Endothelial cell of umbilical vein (primary cell): ENCODE results near the gene ATP1A3. TPM values are rescaled to one million over a fixed set of nuclear protein-coding genes. Genes with fewer than 3 reads are reported as not detected.

ENCODE experiments used
- BruUV-seq: library from RNA; stranded (reverse); fragments of 400-500 nt; replicated peaks from 2 replicates; lab custom pipeline; 2021; lab: Mats Ljungman, UMichigan
- CTCF ChIA-PET: fragments of 300-600, 350-600 bp; sonication (Branson Sonifier 250); formaldehyde crosslinking; loops from one replicate; lab custom pipeline; 2021; ENCODE audit warnings: antibody characterized with exemption, inconsistent platforms; lab: Charles Lee
- POLR2A ChIA-PET: fragments of 300-600, 350-600 bp; sonication (Branson Sonifier 250); formaldehyde crosslinking; loops from one replicate; lab custom pipeline; 2021; ENCODE audit warnings: antibody characterized with exemption, inconsistent platforms; lab: Charles Lee
- DNase-seq: peaks from one replicate; pipeline ENCODE4 v3.0.0-alpha.2; 2011; ENCODE audit warnings: low read depth, low spot score
- FAIRE-seq: peaks from 2 replicates; lab custom pipeline; 2011; peaks lifted over from hg19 to GRCh38; lab: Jason Lieb, UNC
- H2AFZ ChIP-seq: 2 replicates; pipeline ENCODE4 v1.6.0; 2012; ENCODE audit warnings: low read depth, low read length, control low read depth, inconsistent platforms
- H3K27ac ChIP-seq: 2 replicates; pipeline ENCODE4 v1.5.1; 2011; ENCODE audit warnings: low read depth, mild to moderate bottlenecking, control low read depth, low read length, moderate library complexity; ENCODE audit not compliant: insufficient read depth
- H3K27me3 ChIP-seq, 2 experiments: 2 replicates each; pipeline versions ENCODE4 v1.6.0 to v1.6.1; 2011; ENCODE audit warnings: low read length in 2 of 2, mixed read lengths in 1 of 2; ENCODE audit not compliant: control insufficient read depth in 2 of 2, insufficient read depth in 2 of 2
- H3K36me3 ChIP-seq, 2 experiments: 2 replicates in 1 of 2; 3 replicates in 1 of 2; pipeline ENCODE4 v1.5.1; 2011; ENCODE audit warnings: low read length in 2 of 2, mild to moderate bottlenecking in 1 of 2, moderate library complexity in 1 of 2; ENCODE audit not compliant: control insufficient read depth in 2 of 2, insufficient read depth in 2 of 2; ENCODE audit errors: extremely low read depth in 1 of 2
- H3K4me1 ChIP-seq: 3 replicates; pipeline ENCODE4 v1.5.1; 2011; ENCODE audit warnings: mild to moderate bottlenecking, low read length; ENCODE audit not compliant: control insufficient read depth, insufficient read depth; ENCODE audit errors: extremely low read depth
- H3K4me2 ChIP-seq: 2 replicates; pipeline ENCODE4 v1.6.1; 2011; ENCODE audit warnings: low read length, control low read depth, mixed read lengths; ENCODE audit not compliant: insufficient read depth
- H3K4me3 ChIP-seq, 3 experiments: fragments of 200-600 bp in 1 of 3; sonication (generic), shearing (Covaris generic) in 1 of 3; replicated peaks in 1 of 3; 2 replicates each; pipeline ENCODE4 v1.5.1; 2011 to 2016; ENCODE audit warnings: control low read depth in 3 of 3, low read length in 3 of 3, mild to moderate bottlenecking in 2 of 3, inconsistent platforms in 1 of 3, low read depth in 1 of 3, moderate library complexity in 1 of 3; ENCODE audit not compliant: insufficient read depth in 1 of 3
- H3K79me2 ChIP-seq: 2 replicates; pipeline ENCODE4 v1.6.0; 2012; ENCODE audit warnings: low read length, inconsistent platforms; ENCODE audit not compliant: control insufficient read depth, insufficient read depth
- H3K9ac ChIP-seq: replicated peaks from 2 replicates; pipeline ENCODE3; 2011; ENCODE audit warnings: low read length, control low read depth; ENCODE audit not compliant: insufficient read depth; ENCODE audit errors: extremely low read depth
- H3K9me1 ChIP-seq: replicated peaks from 3 replicates; pipeline ENCODE4 v1.6.0; 2011; ENCODE audit warnings: mild to moderate bottlenecking, low read length; ENCODE audit not compliant: control insufficient read depth, insufficient read depth; ENCODE audit errors: extremely low read depth
- H3K9me3 ChIP-seq: replicated peaks from 2 replicates; pipeline ENCODE4 v1.5.1; 2012; ENCODE audit warnings: low read length, inconsistent platforms; ENCODE audit not compliant: control insufficient read depth, insufficient read depth
- H4K20me1 ChIP-seq: replicated peaks from 2 replicates; pipeline ENCODE3; 2011; ENCODE audit warnings: mild to moderate bottlenecking, low read length; ENCODE audit not compliant: control insufficient read depth, insufficient read depth; ENCODE audit errors: extremely low read depth
- CTCF ChIP-seq, 2 donors: IDR thresholded peaks; 1 replicate in 1 of 2; 2 replicates in 1 of 2; pipeline ENCODE4 v1.5.1; 2011; ENCODE audit warnings: low read length in 2 of 2, mild to moderate bottlenecking in 2 of 2, moderate library complexity in 2 of 2, control low read depth in 1 of 2, inconsistent platforms in 1 of 2, low read depth in 1 of 2; ENCODE audit not compliant: insufficient read depth in 1 of 2; ENCODE audit errors: extremely low read depth in 1 of 2
- EZH2 ChIP-seq: IDR thresholded peaks from 2 replicates; pipeline ENCODE4 v1.6.1; 2012; ENCODE audit warnings: borderline replicate concordance, low read depth, mild to moderate bottlenecking, moderate library complexity, low read length, inconsistent platforms; ENCODE audit not compliant: severe bottlenecking
- GATA2 ChIP-seq: IDR thresholded peaks from 2 replicates; pipeline ENCODE4 v1.7.0; 2011; ENCODE audit warnings: low read depth, mild to moderate bottlenecking, moderate library complexity, mixed read lengths, low read length; ENCODE audit not compliant: insufficient read length, insufficient read depth
- JUN ChIP-seq: IDR thresholded peaks from 2 replicates; pipeline ENCODE4 v1.6.1; 2011; ENCODE audit warnings: borderline replicate concordance, low read depth; ENCODE audit not compliant: insufficient read length, insufficient read depth
- POLR2A ChIP-seq: IDR thresholded peaks from 2 replicates; pipeline ENCODE4 v1.6.1; 2012; ENCODE audit warnings: low read depth, mild to moderate bottlenecking, control low read depth, low read length
- POLR2AphosphoS5 ChIP-seq: IDR thresholded peaks from 2 replicates; pipeline ENCODE4 v1.6.1; 2012; ENCODE audit warnings: low read depth, mild to moderate bottlenecking, control low read depth, low read length, moderate library complexity; ENCODE audit not compliant: insufficient read depth
- dilution Hi-C: fragments of 300-500 bp; cut with MboI; formaldehyde crosslinking; loops from one replicate; pipeline ENCODE4 v1.15.0; 2019; ENCODE audit warnings: low sequenced_read_pairs; ENCODE audit not compliant: extremely low pct_ligation_motif_present
- intact Hi-C: fragments of 100-400 bp; cut with micrococcal nuclease; formaldehyde crosslinking; loops from one replicate; pipeline ENCODE4 v1.10.0; 2022
- polyA plus RNA-seq, 4 experiments: library from polyadenylated mRNA; depleted of rRNA in 3 of 4; stranded (reverse) in 3 of 4; unstranded in 1 of 4; fragments of >200 nt; gene quantifications; 2 replicates each; pipeline versions ENCODE4 v1.2.1 to v1.2.3, GENCODE V29; 2011 to 2012; ENCODE audit warnings: missing spikeins in 1 of 4
- total RNA-seq: library from RNA; stranded (reverse); gene quantifications from 2 replicates; pipeline ENCODE4 v1.2.3, GENCODE V29; 2021

ATP1A3 gene
- total and polyA plus RNA-seq, 2 donors (not counting 3 experiments of a cell fraction or from before 2014, with no cell fraction given), result 0.40 TPM; not detected in 1

- intact Hi-C loops, result no loop called here
- no peak overlapping the region for H3K4me3 ChIP-seq
- BruUV-seq, result no TSS peak
- H2AFZ ChIP-seq, result no peak overlapping the region
- H3K4me2 ChIP-seq, result no peak overlapping the region
- POLR2A ChIA-PET, result no interaction called here
- no peak for DNase-seq
- H3K9ac ChIP-seq, result no peak overlapping the region
- H3K9me3 ChIP-seq, result no peaks in the 10 kb centered on the region
- peaks cover 12% of the 10 kb centered on the region for H3K4me1 ChIP-seq
- no peak overlapping the region for H3K27ac ChIP-seq
- H3K9me1 ChIP-seq, result no peaks in the 10 kb centered on the region
- dilution Hi-C loops, result no loop called here
- H3K36me3 ChIP-seq, result peaks cover 3 to 4% of the 10 kb centered on the region in 2 experiments
- no peak for TF ChIP-seq EZH2
- no peak for TF ChIP-seq POLR2AphosphoS5
- H4K20me1 ChIP-seq, result no peaks in the 10 kb centered on the region
- no peaks in the 10 kb centered on the region for H3K79me2 ChIP-seq
- CTCF ChIA-PET, result no interaction called here
- FAIRE-seq, result no peak
- no peaks in the 10 kb centered on the region for H3K27me3 ChIP-seq
Observed at GRCh38 chr19:41955521-41955920, 38.5 kb downstream of the ATP1A3 start.

- no peaks in the 10 kb centered on the region for H3K79me2 ChIP-seq
- peaks cover 2 to 4% of the 10 kb centered on the region in 2 experiments for H3K36me3 ChIP-seq
- dilution Hi-C loops, result no loop called here
- H4K20me1 ChIP-seq, result no peaks in the 10 kb centered on the region
- FAIRE-seq (peak; percentile 89), DNase-seq (peak; percentile 56)
- no peak overlapping the region for H3K4me2 ChIP-seq
- no peaks in the 10 kb centered on the region for H3K9me1 ChIP-seq
- H3K9ac ChIP-seq, result no peak overlapping the region
- no peaks in the 10 kb centered on the region for H3K27me3 ChIP-seq
- H3K27ac ChIP-seq, result no peak overlapping the region
- intact Hi-C loops, result loop anchor here (1.0 kb wide), 2 partner anchors 78 to 158 kb away; no protein-coding TSS in a partner anchor
- ChIA-PET CTCF (interaction anchor here (1.0 to 4.3 kb wide), 5 partner anchors 9 to 159 kb away, joined by 3 to 35 read pairs (median 8); partner anchors contain the start of gene ERFL), POLR2A (no interaction called here)
- TF ChIP-seq JUN (no peak), CTCF (IDR thresholded peaks at IDR 0.05; ENCODE audit: extremely low read depth in 1 of 2, insufficient read depth in 1 of 2, low read depth in 1 of 2, low read length in 2 of 2) (peak; percentile 92 to 99), GATA2 (no peak), POLR2A (no peak)
- no peaks in the 10 kb centered on the region for H3K9me3 ChIP-seq
- BruUV-seq, result no TSS peak
- H2AFZ ChIP-seq, result peak overlapping the region; percentile 46
- no peak overlapping the region for H3K4me3 ChIP-seq
- no peaks in the 10 kb centered on the region for H3K4me1 ChIP-seq
Observed at GRCh38 chr19:41951686-41952172, 42.3 kb downstream of the ATP1A3 start.
